PC-3 (cell line): ENCODE data around the gene RRAGD. TPM values are rescaled to one million over a fixed set of nuclear protein-coding genes. Genes with fewer than 3 reads are reported as not detected.

Source experiments
- ATAC-seq: fragments of 200-7000 bp; cut with Tn5 transposase; 2 replicates; pipeline ENCODE4 v1.9.1; 2020; ENCODE audit warnings: mild to moderate bottlenecking, moderate library complexity
- BruUV-seq: library from RNA; stranded (reverse); fragments of 400-500 nt; replicated peaks from 2 replicates; lab custom pipeline; 2021; lab: Mats Ljungman, UMichigan
- CTCF ChIA-PET: fragments of 300-600 bp; sonication (Branson Sonifier 250); formaldehyde crosslinking; loops from one replicate; lab custom pipeline; 2022; ENCODE audit warnings: antibody characterized with exemption; lab: Charles Lee
- POLR2A ChIA-PET: fragments of 300-600 bp; sonication (Branson Sonifier 250); formaldehyde crosslinking; loops from one replicate; lab custom pipeline; 2022; ENCODE audit warnings: antibody characterized with exemption; ENCODE audit not compliant: unreplicated experiment; lab: Charles Lee
- DNase-seq: peaks from one replicate; pipeline ENCODE4 v3.0.0-alpha.2; 2015
- H2AFZ ChIP-seq: fragments of 300-600 bp; sonication (generic); 2 replicates; pipeline ENCODE4 v1.6.0; 2016; ENCODE audit warnings: antibody characterized with exemption, low read length
- H3F3A ChIP-seq: fragments of 300-600 bp; sonication (generic); one replicate; pipeline ENCODE4 v1.6.0; 2017; ENCODE audit warnings: antibody characterized with exemption, low read length, control low read depth, mild to moderate bottlenecking; ENCODE audit not compliant: unreplicated experiment
- H3K27ac ChIP-seq: fragments of 300-600 bp; sonication (generic); 2 replicates; pipeline ENCODE4 v1.5.1; 2016; ENCODE audit warnings: mild to moderate bottlenecking, low read length
- H3K27me3 ChIP-seq: fragments of 300-600 bp; sonication (generic); 2 replicates; pipeline ENCODE4 v1.6.1; 2016; ENCODE audit warnings: low read length, mixed read lengths
- H3K36me3 ChIP-seq: fragments of 300-600 bp; sonication (generic); 2 replicates; pipeline ENCODE4 v1.6.1; 2016; ENCODE audit warnings: low read depth, mixed run types, low read length, mixed read lengths
- H3K4me1 ChIP-seq: fragments of 300-600 bp; sonication (generic); 2 replicates; pipeline ENCODE4 v1.5.1; 2016; ENCODE audit warnings: low read length; ENCODE audit not compliant: insufficient read depth
- H3K4me2 ChIP-seq: fragments of 300-600 bp; sonication (generic); 2 replicates; pipeline ENCODE4 v1.6.0; 2016; ENCODE audit warnings: low read length
- H3K4me3 ChIP-seq: fragments of 300-600 bp; sonication (generic); 2 replicates; pipeline ENCODE4 v1.5.1; 2016; ENCODE audit warnings: mild to moderate bottlenecking, low read length, mixed read lengths
- H3K79me2 ChIP-seq: fragments of 300-600 bp; sonication (generic); 2 replicates; pipeline ENCODE4 v1.6.1; 2017; ENCODE audit warnings: low read length, mixed read lengths
- H3K9ac ChIP-seq: fragments of 300-600 bp; sonication (generic); 2 replicates; pipeline ENCODE4 v1.6.0; 2016; ENCODE audit warnings: mild to moderate bottlenecking, low read length
- H3K9me2 ChIP-seq: fragments of 300-600 bp; sonication (generic); replicated peaks from 2 replicates; pipeline ENCODE4 v1.6.1; 2016; ENCODE audit warnings: mixed run types, low read length, mixed read lengths
- H3K9me3 ChIP-seq: fragments of 300-600 bp; sonication (generic); 2 replicates; pipeline ENCODE4 v1.6.1; 2016; ENCODE audit warnings: low read length, mixed read lengths
- H4K20me1 ChIP-seq: fragments of 300-600 bp; sonication (generic); 2 replicates; pipeline ENCODE4 v1.6.1; 2016; ENCODE audit warnings: low read length, mixed read lengths
- EZH2 ChIP-seq: fragments of 300-600 bp; sonication (generic); IDR thresholded peaks from one replicate; pipeline ENCODE4 v1.6.1; 2017; ENCODE audit warnings: antibody characterized with exemption, mild to moderate bottlenecking, low read length; ENCODE audit not compliant: unreplicated experiment
- EZH2phosphoT487 ChIP-seq: fragments of 300-600 bp; sonication (generic); IDR thresholded peaks from 2 replicates; pipeline ENCODE4 v1.6.1; 2018; ENCODE audit warnings: mild to moderate bottlenecking, antibody characterized with exemption, low read length, borderline replicate concordance
- intact Hi-C: fragments of 100-400 bp; cut with micrococcal nuclease; formaldehyde crosslinking; loops from 2 replicates; pipeline ENCODE4 v1.9.0; 2023
- total RNA-seq: library from RNA; depleted of rRNA; stranded (reverse); fragments of >200 nt; gene quantifications from 2 replicates; pipeline ENCODE4 v1.2.3, GENCODE V29; 2014; rRNA removed
- TF ChIP-seq, protein P1 (sequence below): fragments of 300-600 bp; sonication (generic); conservative IDR thresholded peaks from 2 replicates; pipeline ENCODE4 v1.5.1; 2017; ENCODE audit warnings: antibody characterized with exemption, low read depth, mild to moderate bottlenecking, low read length

RRAGD gene
- total RNA-seq, 1 experiment from 2014 or later, result 0.62 TPM

DNA sequence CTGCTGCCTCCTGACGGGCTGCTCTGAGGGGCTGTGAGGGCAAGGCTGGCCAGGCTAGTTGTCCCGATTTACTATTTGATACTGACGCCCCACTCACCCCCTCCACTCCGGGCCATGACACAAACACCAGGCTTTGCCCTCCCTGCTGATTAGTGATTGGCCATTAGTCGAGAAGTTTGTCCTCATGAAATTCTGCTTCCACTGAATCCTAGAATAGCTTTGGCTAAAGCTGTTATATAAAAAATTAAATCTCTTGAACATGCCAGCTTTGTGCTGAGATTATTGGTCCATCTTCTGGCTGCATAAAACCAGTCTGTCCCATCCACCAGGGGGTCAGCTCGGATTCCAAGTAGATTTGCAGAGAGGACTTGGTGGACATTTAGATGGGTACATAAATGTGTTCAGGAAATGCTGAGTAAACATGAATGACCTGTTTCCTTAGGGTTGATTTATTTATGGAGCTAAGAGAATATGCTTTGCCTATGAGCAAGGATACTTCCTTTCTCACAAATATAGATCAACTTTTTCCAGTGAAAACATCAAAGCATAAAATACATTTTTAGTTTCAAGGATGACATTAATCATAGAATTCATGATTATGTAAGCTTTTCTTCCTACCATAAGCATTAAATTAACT is 96.7 kb downstream of the RRAGD start, which contains the start of gene GABRR2:
Gene GABRR2 (minus strand): TSS at position 51 of the 637 bp plus-strand sequence. CDS start 134 bp downstream, outside the sequence.
- Histone ChIP-seq H3K4me2 (no peak within 1 kb of the TSS), H3K79me2 (no peaks in the 10 kb centered on the region), H3K4me3 (no peak within 1 kb of the TSS), H3K9ac (no peak within 1 kb of the TSS), H3F3A (no peaks in the 10 kb centered on the region), H3K27me3 (no peaks in the 10 kb centered on the region), H4K20me1 (no peaks in the 10 kb centered on the region), H3K9me2 (no peaks in the 10 kb centered on the region), H3K27ac (no peak within 1 kb of the TSS), H3K9me3 (no peaks in the 10 kb centered on the region), H2AFZ (no peak within 1 kb of the TSS), H3K4me1 (peaks cover 28% of the 10 kb centered on the region), H3K36me3 (no peaks in the 10 kb centered on the region)
- ChIA-PET POLR2A (no interaction called here), CTCF (no interaction called here)
- DNase-seq (no peak), ATAC-seq (no peak)
- TF ChIP-seq, protein P1, sequence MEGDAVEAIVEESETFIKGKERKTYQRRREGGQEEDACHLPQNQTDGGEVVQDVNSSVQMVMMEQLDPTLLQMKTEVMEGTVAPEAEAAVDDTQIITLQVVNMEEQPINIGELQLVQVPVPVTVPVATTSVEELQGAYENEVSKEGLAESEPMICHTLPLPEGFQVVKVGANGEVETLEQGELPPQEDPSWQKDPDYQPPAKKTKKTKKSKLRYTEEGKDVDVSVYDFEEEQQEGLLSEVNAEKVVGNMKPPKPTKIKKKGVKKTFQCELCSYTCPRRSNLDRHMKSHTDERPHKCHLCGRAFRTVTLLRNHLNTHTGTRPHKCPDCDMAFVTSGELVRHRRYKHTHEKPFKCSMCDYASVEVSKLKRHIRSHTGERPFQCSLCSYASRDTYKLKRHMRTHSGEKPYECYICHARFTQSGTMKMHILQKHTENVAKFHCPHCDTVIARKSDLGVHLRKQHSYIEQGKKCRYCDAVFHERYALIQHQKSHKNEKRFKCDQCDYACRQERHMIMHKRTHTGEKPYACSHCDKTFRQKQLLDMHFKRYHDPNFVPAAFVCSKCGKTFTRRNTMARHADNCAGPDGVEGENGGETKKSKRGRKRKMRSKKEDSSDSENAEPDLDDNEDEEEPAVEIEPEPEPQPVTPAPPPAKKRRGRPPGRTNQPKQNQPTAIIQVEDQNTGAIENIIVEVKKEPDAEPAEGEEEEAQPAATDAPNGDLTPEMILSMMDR, result no peak
- TF ChIP-seq EZH2 (no peak), EZH2phosphoT487 (no peak)
- intact Hi-C loops, result no loop called here
- no TSS peak for BruUV-seq

DNA sequence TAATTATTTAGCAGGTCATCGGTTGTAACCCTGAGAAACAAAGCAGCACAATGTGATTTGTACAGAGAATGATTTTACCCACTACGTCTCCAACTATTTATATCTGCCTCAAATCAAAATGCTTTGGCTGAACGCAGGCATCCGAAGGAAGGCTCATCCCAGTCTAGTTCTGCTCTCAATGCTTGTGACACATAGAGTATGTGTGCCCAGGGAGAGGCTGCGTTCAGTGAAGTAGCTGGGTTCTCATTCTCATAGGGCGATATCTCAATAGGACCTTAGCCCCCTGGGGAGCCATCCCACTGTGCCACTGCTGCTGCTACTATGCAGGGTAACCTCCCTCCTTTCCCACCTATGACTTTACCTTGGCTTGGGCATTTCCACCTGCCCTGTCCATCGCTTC is 97.4 kb downstream of the RRAGD start:
- Histone ChIP-seq H3K36me3 (no peaks in the 10 kb centered on the region), H3F3A (no peaks in the 10 kb centered on the region), H3K27me3 (no peaks in the 10 kb centered on the region), H4K20me1 (no peaks in the 10 kb centered on the region), H3K4me3 (no peak overlapping the region), H3K4me2 (no peak overlapping the region), H2AFZ (no peak overlapping the region), H3K4me1 (peaks cover 28% of the 10 kb centered on the region), H3K9ac (no peak overlapping the region), H3K9me2 (no peaks in the 10 kb centered on the region), H3K9me3 (no peaks in the 10 kb centered on the region), H3K27ac (no peak overlapping the region), H3K79me2 (no peaks in the 10 kb centered on the region)
- no peak for ATAC-seq
- no peak for DNase-seq
- no TSS peak for BruUV-seq
- intact Hi-C loops, result no loop called here
- CTCF ChIA-PET, result no interaction called here
- TF ChIP-seq, protein P1, result no peak
- no peak for TF ChIP-seq EZH2
- no peak for TF ChIP-seq EZH2phosphoT487
- POLR2A ChIA-PET, result no interaction called here

Other genes with a start within 250 kb of the RRAGD start
- gene GABRR1, start 194.9 kb downstream of the RRAGD start, total RNA-seq, result not detected in 2 replicates
- 0.23 and 0.36 TPM in 2 replicates for gene GABRR2, start 97.0 kb downstream of the RRAGD start, total RNA-seq
- gene UBE2J1, start 59.6 kb downstream of the RRAGD start, total RNA-seq, result 22.4 and 23.2 TPM in 2 replicates
- gene ANKRD6, start 20.9 kb upstream of the RRAGD start, total RNA-seq, result 5.6 and 6.9 TPM in 2 replicates
- 10.5 and 11.2 TPM in 2 replicates for gene LYRM2, start 226.5 kb upstream of the RRAGD start, total RNA-seq